GM19324 (cell line): ENCODE measurements around the gene FANK1.

ENCODE experiments used
- ATAC-seq: cut with Tn5 transposase; IDR thresholded peaks from one replicate; pipeline ENCODE4 v1.9.1; 2021; ENCODE audit warnings: mild to moderate bottlenecking, moderate library complexity; ENCODE audit not compliant: unreplicated experiment, low FRiP score

Gene FANK1

GRCh38 chr10:126057494-126057893, 161.1 kb downstream of the FANK1 start:
- no peak for ATAC-seq

- ATAC-seq = no peak
These were observed 161.7 kb downstream of the FANK1 start for GRCh38 chr10:126058104-126058503.

- ATAC-seq = no peak
These were observed 162.1 kb downstream of the FANK1 start for GRCh38 chr10:126058507-126058906.
